Right ventricle myocardium superior (tissue), 1 donor: ENCODE measurements around the gene SHISA7. TPM values are rescaled to one million over a fixed set of nuclear protein-coding genes. Genes with fewer than 3 reads are reported as not detected.
"Not testable (repeated sequence)": the region's sequence is repeated elsewhere in the genome, so short reads cannot be mapped to it uniquely, and the experiment has no call there.

Experiments
- ATAC-seq: fragments of 200-7000 bp; cut with Tn5 transposase; one replicate; pipeline ENCODE4 v1.9.1; 2020; ENCODE audit warnings: mild to moderate bottlenecking; ENCODE audit not compliant: poor library complexity
- DNase-seq: peaks from one replicate; pipeline ENCODE4 v3.0.0-alpha.2; 2020
- intact Hi-C: fragments of 100-400 bp; cut with DNase I; formaldehyde crosslinking; loops from one replicate; pipeline ENCODE4 v1.11.2; 2022
- total RNA-seq: library from RNA; stranded (reverse); fragmentation: NEBNext Ultra II Directional; extraction: Animal tissue kit (Norgen Biotek cat#: 25700); gene quantifications from one replicate; pipeline ENCODE4 v1.2.1, GENCODE V29; 2021
- donor health status: DM: no; HTN: yes; CAD: no; lungs with severe emphysema.

The SHISA7 gene
- total RNA-seq, 1 donor from 2014 or later: not detected

DNA sequence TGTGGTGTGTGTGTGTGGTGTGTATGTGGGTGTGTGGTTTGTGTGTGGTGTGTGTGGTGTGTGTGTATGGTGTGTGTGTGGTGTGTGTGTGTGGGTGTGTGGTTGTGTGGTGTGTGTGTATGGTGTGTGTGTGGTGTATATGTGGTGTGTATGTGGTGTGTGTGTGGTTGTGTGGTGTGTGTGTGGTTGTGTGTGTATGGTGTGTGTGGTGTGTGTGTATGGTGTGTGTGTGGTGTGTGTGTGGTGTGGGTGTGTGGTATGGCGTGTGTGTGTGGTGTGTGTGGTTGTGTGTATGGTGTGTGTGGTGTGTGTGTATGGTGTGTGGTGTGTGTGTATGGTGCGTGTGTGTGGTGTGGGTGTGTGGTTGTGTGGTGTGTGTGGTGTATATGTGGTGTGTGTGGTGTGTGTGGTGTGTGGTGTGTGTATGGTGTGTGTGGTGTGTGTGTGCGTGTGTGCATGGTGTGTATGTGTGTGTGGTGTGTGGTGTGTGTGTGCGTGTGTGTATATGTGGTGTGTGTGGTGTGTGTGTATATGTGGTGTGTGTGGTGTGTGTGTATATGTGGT, 8.7 kb downstream of the SHISA7 start:
- DNase-seq (no peak), ATAC-seq (no peak)
- intact Hi-C loops: no loop called here

DNA sequence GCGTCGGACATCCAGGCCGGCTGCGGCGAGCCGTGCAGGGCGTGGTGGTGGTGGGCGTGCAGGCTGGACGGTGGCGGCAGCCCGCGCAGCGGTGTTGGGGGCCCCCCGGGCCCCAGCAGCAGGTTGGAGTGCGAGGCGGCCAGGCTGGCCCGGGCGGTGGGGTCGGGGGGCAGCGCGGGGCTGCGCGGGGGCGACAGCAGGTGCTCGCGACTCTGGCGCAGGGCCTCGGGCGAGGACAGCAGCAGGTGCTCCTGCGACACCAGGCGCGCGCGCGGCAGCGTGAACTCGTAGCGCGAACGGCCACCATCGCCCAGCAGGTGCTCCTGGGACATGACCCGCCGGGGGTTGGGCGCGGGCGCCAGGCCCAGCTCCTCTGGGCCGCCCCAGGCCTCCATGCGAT, 9.8 kb downstream of the SHISA7 start:
- ATAC-seq: no peak
- intact Hi-C loops: no loop called here

GRCh38 chr19:55432241-55432959, 10.7 kb downstream of the SHISA7 start:
- no peak for DNase-seq
- intact Hi-C loops: no loop called here
- ATAC-seq: no peak

More for the DNA sequence above, 9.8 kb downstream of the SHISA7 start:
- no peak for DNase-seq

- intact Hi-C loops: no loop called here
- no peak for DNase-seq
Observed at GRCh38 chr19:55431183-55431582, 11.9 kb downstream of the SHISA7 start.

DNA sequence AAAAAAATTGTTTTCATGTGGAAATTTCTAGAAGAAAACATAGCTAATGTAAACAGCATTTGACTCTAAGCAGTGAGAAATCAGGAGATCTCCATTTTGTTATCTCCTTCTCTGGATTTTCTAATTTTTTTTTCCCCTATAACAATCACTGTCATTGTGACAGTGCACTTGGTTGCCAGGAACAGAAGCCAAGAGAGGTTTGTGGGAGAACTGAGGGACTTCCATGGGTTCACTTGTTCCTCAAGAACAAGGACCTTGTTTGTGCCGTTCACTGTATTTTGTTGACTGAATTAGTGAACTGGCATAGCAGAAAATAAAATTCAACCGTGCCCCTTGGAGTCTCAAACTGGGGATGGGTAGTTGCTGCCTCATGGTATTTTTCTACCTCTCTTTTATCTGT, 17.1 kb downstream of the SHISA7 start:
- no peak for ATAC-seq
- no peak for DNase-seq
- intact Hi-C loops: no loop called here

More at GRCh38 chr19:55431183-55431582, 11.9 kb downstream of the SHISA7 start:
- no peak for ATAC-seq

DNA sequence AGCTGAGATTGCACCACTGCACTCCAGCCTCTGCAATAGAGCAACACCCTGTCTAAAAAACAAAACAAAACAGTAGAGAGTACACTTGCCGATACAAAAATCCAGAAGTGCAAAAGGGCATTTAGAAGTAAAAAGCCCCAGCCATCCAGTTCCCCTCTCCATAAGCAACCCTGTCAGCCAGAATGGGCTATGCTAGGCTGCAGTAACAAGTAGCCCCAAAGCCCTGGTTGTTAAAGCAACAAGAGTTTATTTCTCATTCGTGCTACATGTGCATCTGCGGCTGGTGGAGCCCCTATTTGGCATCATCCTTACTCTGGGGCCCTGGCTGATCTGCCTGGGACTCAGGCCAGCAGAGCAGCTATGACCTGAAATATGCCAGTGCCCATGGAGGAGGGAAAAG, 18.6 kb downstream of the SHISA7 start:
- DNase-seq (no peak), ATAC-seq (no peak)
- intact Hi-C loops: no loop called here

DNA sequence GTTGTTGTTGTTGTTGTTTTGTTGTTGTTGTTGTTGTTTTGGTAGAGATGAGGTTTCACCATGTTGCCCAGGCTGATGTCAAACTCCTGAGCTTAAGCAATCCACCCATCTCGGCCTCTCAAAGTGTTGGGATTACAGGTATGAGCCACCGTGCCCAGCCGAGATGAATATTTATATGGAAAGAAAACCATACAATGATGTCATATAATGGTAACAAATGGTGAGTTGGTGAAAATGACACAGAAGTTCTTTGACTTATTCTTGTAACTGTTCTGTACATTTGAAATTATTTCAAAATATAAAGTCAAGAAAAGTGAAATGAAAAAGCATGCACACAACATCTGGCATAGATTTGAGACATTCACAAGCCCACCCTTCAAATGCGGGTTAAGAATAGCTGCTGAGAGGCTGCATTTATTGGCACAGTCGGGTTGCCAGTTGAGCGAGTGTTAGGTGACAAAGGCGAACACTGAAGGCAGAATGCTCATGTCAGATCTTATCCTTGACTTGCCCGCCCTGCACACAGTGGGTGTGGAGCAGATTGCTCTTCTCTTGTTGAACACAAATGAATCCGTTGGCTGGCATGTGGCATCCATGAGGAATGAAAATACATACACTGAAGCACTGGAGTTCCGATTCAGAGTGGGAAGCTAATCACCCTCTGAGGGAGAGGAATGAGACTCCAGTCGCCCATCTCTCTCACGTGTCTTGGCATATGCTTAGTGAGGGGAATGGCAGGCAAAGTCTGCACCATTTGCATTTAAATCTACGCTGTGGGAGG, 19.7 kb downstream of the SHISA7 start:
- intact Hi-C loops: no loop called here
- ATAC-seq: no peak
- DNase-seq: no peak

DNA sequence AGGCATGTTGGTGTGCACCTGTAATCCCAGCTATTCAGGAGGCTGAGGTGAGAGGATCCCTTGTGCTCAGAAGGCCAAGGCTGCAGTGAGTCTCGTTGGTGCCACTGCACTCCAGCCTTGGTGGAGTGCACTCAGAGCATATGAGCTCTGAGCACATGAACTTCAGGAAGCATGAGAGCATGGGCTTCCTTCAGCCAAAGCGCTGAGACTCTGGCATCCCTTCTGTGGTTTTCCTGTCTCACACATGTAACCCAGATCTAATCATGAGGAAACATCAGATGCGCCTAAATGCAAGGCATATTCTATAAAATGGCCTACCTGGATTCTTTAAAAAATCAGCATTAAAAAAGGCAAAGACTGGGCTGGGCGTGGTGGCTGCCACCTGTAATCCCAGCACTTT, 21.8 kb downstream of the SHISA7 start:
- DNase-seq, ATAC-seq, intact Hi-C loops: not testable (repeated sequence)

GRCh38 chr19:55419624-55420236, 23.4 kb downstream of the SHISA7 start:
- ATAC-seq (no peak), DNase-seq (no peak)
- intact Hi-C loops: loop anchor here (5.0 kb wide), 1 partner anchor 277 kb away; no protein-coding TSS in a partner anchor

GRCh38 chr19:55419103-55419502, 24.0 kb downstream of the SHISA7 start:
- intact Hi-C loops: loop anchor here (5.0 kb wide), 1 partner anchor 277 kb away; no protein-coding TSS in a partner anchor
- no peak for ATAC-seq
- no peak for DNase-seq

- intact Hi-C loops: loop anchor here (5.0 kb wide), 1 partner anchor 276 kb away; no protein-coding TSS in a partner anchor
Observed at GRCh38 chr19:55418185-55418584, 24.9 kb downstream of the SHISA7 start.

DNA sequence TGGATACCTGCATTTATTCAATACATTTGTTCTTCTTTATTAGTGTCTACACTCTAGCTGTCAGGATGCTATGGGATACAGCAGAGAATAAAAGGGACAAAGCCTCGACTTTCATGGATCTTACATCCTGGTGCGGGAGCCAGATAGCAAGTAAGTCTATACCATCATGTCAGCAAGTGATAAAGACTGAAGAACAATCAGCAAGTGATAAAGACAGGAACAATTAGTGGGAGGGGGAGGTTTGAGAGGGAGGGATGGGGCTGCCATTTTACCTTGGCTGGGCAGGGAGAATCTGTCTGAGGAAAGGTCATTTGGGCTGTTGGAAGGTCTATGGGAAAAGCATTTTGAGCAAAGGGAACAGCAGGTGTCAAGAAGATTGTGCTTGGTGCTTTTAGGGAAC, 32.9 kb downstream of the SHISA7 start:
- no peak for ATAC-seq
- DNase-seq: no peak
- intact Hi-C loops: no loop called here

More at GRCh38 chr19:55418185-55418584, 24.9 kb downstream of the SHISA7 start:
- DNase-seq (no peak), ATAC-seq (peak; percentile 80)

- intact Hi-C loops, ATAC-seq, DNase-seq: not testable (repeated sequence)
Observed at GRCh38 chr19:55409179-55409578, 33.9 kb downstream of the SHISA7 start.

GRCh38 chr19:55408533-55408872, 34.6 kb downstream of the SHISA7 start:
- ATAC-seq (no peak), DNase-seq (no peak)
- intact Hi-C loops: no loop called here

DNA sequence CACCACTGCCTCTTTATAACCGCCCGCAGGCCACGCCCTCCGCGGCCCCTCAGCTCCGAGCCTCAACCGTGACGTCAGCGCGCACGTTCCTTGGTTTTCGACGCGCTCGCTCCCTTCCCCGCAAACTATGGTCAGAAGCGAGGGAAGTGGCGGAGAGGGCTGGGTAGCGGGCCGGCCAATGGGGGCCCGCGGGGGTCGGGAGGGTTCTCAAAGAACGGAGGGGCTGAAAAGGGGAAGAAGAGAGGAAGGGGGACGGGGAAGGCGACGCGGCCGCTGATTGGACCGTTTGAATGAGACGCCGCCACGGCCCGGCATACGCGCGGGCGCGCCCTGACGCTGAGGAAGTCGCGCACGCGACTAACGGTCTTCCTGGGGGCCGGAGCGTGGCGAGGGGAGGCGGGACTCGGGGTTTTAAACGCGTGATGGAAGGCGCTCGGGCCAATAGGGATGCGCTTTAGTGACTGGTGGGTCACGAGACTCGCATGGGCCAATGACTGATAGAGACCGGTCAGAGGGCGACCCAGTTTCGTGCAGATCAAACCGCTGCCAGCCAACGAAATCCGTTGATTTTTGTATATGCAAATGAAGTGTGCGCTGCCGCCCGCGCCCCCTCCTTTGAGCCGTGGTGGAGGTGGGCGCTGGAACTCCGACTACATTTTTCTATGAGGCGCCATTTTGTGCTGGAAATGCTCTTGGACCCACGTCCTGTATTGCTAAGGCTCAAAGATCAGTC, 35.1 kb downstream of the SHISA7 start:
- DNase-seq: peak; percentile 99
- peak; percentile 97 for ATAC-seq
- intact Hi-C loops: no loop called here

DNA sequence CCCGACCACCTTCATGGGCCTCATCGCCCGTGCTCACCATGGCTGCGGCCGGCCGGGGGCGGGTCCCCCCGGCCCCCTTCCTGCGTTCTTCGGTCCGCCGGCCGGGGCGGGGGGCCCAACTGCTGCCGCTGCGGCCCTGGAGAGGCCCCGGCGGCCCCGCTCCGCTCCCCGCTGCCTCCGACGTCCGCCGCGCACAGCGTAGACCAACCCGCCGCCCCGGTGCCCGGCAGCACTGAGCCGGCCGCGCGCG, 35.6 kb downstream of the SHISA7 start, which contains the start of gene UBE2S:
Gene UBE2S (minus strand): TSS at position 239 of the 250 bp plus-strand sequence. CDS start 199 bp downstream, at position 40.
- ATAC-seq, intact Hi-C loops, DNase-seq: not testable (repeated sequence)

- DNase-seq (peak; percentile 59), ATAC-seq (peak; percentile 0)
- intact Hi-C loops: no loop called here
Observed at GRCh38 chr19:55406826-55407549, 36.1 kb downstream of the SHISA7 start.
